CD14-positive monocyte (primary cell): Measurements from ENCODE around the gene CAPN8. TPM values are rescaled to one million over a fixed set of nuclear protein-coding genes. Genes with fewer than 3 reads are reported as not detected.
A peak's percentile ranks its signal among the peaks of the same experiment; 100 is the strongest.

Experiments
- DNase-seq, 3 donors: peaks; one replicate each; pipeline ENCODE4 v3.0.0-alpha.2; 2011 to 2022
- H2AFZ ChIP-seq: 2 replicates; pipeline ENCODE4 v1.6.0; 2012; ENCODE audit warnings: mild to moderate bottlenecking, low read depth, low read length, inconsistent platforms; ENCODE audit not compliant: insufficient read depth, poor library complexity, severe bottlenecking
- H3K27ac ChIP-seq, 2 donors: 1 replicate in 1 of 2; 2 replicates in 1 of 2; pipeline ENCODE4 v1.5.1; 2012 to 2013; ENCODE audit warnings: low read length in 2 of 2, control low read depth in 1 of 2, inconsistent platforms in 1 of 2, low read depth in 1 of 2, mild to moderate bottlenecking in 1 of 2
- H3K27me3 ChIP-seq, 2 donors: one replicate each; pipeline versions ENCODE4 v1.6.0 to v1.6.1; 2011 to 2013; ENCODE audit warnings: low read length in 2 of 2; ENCODE audit not compliant: control insufficient read depth in 2 of 2, insufficient read depth in 2 of 2
- H3K36me3 ChIP-seq, 2 donors: replicated peaks in 1 of 2; 1 replicate in 1 of 2; 2 replicates in 1 of 2; pipeline versions ENCODE4 v1.5.1 to v1.6.1; 2012 to 2013; ENCODE audit warnings: low read length in 2 of 2, control low read depth in 1 of 2, inconsistent platforms in 1 of 2, mild to moderate bottlenecking in 1 of 2; ENCODE audit not compliant: insufficient read depth in 2 of 2, control insufficient read depth in 1 of 2
- H3K4me1 ChIP-seq, 2 donors: 1 replicate in 1 of 2; 2 replicates in 1 of 2; pipeline versions ENCODE4 v1.5.1 to v1.6.1; 2012 to 2013; ENCODE audit warnings: low read length in 2 of 2, control low read depth in 1 of 2, inconsistent platforms in 1 of 2, mild to moderate bottlenecking in 1 of 2, moderate library complexity in 1 of 2; ENCODE audit not compliant: insufficient read depth in 2 of 2, control insufficient read depth in 1 of 2
- H3K4me2 ChIP-seq: replicated peaks from 2 replicates; pipeline ENCODE3; 2012; ENCODE audit warnings: low read length, moderate library complexity, mild to moderate bottlenecking; ENCODE audit not compliant: poor library complexity, severe bottlenecking; ENCODE audit errors: extremely low read depth
- H3K4me3 ChIP-seq, 3 experiments: fragments of 200-600 bp in 1 of 3; sonication (generic) in 1 of 3; replicated peaks in 1 of 3; 1 replicate in 2 of 3; 2 replicates in 1 of 3; pipeline ENCODE4 v1.5.1; 2011 to 2013; ENCODE audit warnings: low read length in 3 of 3, mild to moderate bottlenecking in 3 of 3, control low read depth in 2 of 3, low read depth in 2 of 3, inconsistent platforms in 1 of 3, moderate library complexity in 1 of 3
- H3K79me2 ChIP-seq: 2 replicates; pipeline ENCODE4 v1.6.0; 2012; ENCODE audit warnings: mild to moderate bottlenecking, control low read depth, inconsistent platforms, low read length, moderate library complexity; ENCODE audit not compliant: insufficient read depth
- H3K9ac ChIP-seq: 2 replicates; pipeline ENCODE4 v1.6.0; 2017; ENCODE audit warnings: low read length, mild to moderate bottlenecking; ENCODE audit not compliant: insufficient read depth, poor library complexity, severe bottlenecking
- H3K9me3 ChIP-seq, 2 donors: replicated peaks in 1 of 2; 1 replicate in 1 of 2; 2 replicates in 1 of 2; pipeline versions ENCODE4 v1.5.1 to v1.6.1; 2012 to 2013; ENCODE audit warnings: low read length in 2 of 2, control low read depth in 1 of 2; ENCODE audit not compliant: control insufficient read depth in 1 of 2, insufficient read depth in 1 of 2
- H4K20me1 ChIP-seq: 2 replicates; pipeline ENCODE4 v1.6.0; 2012; ENCODE audit warnings: mild to moderate bottlenecking, low read length, control low read depth, moderate library complexity; ENCODE audit not compliant: insufficient read depth
- H3K27ac Mint-ChIP-seq, 7 donors: one replicate each; pipeline ENCODE4 v1.8.0; 2020; ENCODE audit warnings: mild to moderate bottlenecking in 7 of 7, mixed read lengths in 7 of 7, moderate library complexity in 6 of 7, inconsistent platforms in 2 of 7
- H3K27me3 Mint-ChIP-seq, 3 donors: one replicate each; pipeline ENCODE4 v1.8.0; 2021 to 2022; ENCODE audit warnings: low read depth in 3 of 3, mild to moderate bottlenecking in 3 of 3, mixed read lengths in 3 of 3, moderate library complexity in 3 of 3, inconsistent platforms in 1 of 3
- H3K36me3 Mint-ChIP-seq, 2 donors: one replicate each; pipeline ENCODE4 v1.8.0; 2020; ENCODE audit warnings: mixed read lengths in 2 of 2, inconsistent platforms in 1 of 2, mild to moderate bottlenecking in 1 of 2
- H3K4me1 Mint-ChIP-seq: one replicate; pipeline ENCODE4 v1.8.0; 2020; ENCODE audit warnings: mild to moderate bottlenecking, mixed read lengths
- H3K4me3 Mint-ChIP-seq, 2 donors: one replicate each; pipeline ENCODE4 v1.8.0; 2020; ENCODE audit warnings: mild to moderate bottlenecking in 2 of 2, mixed read lengths in 2 of 2, moderate library complexity in 1 of 2
- H3K9me3 Mint-ChIP-seq, 7 donors: one replicate each; pipeline ENCODE4 v1.8.0; 2020 to 2022; ENCODE audit warnings: mixed read lengths in 7 of 7, mild to moderate bottlenecking in 6 of 7, moderate library complexity in 6 of 7, inconsistent platforms in 2 of 7
- CTCF ChIP-seq: fragments of 200-600 bp; IDR thresholded peaks from one replicate; pipeline ENCODE4 v1.8.0; 2022; ENCODE audit warnings: antibody characterized with exemption, mild to moderate bottlenecking
- WGBS: methylation state at CpG from one replicate; pipeline ENCODE4 v1.1.5; 2013; ENCODE audit warnings: missing lambda C conversion rate; ENCODE audit not compliant: insufficient coverage; 5-methylcytosine and 5-hydroxymethylcytosine counted together
- intact Hi-C, 2 donors: fragments of 100-400 bp; cut with micrococcal nuclease; formaldehyde crosslinking; loops; one replicate each; pipeline versions ENCODE4 v1.15.0 to v1.15.1; 2023
- polyA minus RNA-seq: library from RNA; depleted of rRNA, polyadenylated mRNA; stranded (reverse); fragments of >200 nt; gene quantifications from 2 replicates; pipeline ENCODE4 v1.2.3, GENCODE V29; 2012
- polyA plus RNA-seq, 3 donors: library from polyadenylated mRNA; depleted of rRNA in 1 of 3; unstranded in 2 of 3; stranded (reverse) in 1 of 3; fragments of 300-500 nt in 2 of 3; fragments of >200 nt in 1 of 3; fragmentation: Illumina TruSeq in 2 of 3; gene quantifications; 1 replicate in 2 of 3; 2 replicates in 1 of 3; pipeline ENCODE4 v1.2.3, GENCODE V29; 2012 to 2021
- total RNA-seq, 12 experiments: library from RNA in 1 of 12; stranded (reverse) in 1 of 12; fragments of 120-200 nt in 1 of 12; gene quantifications; one replicate each; pipeline ENCODE4 v1.2.4 and lab custom pipeline; 2013 to 2026; ENCODE audit warnings: mixed read lengths in 6 of 12, inconsistent platforms in 1 of 12

Gene CAPN8
- 0.02 TPM for total RNA-seq (2013)
- under 1 TPM in 1 of 3 donors, not detected in 2; 0.40 TPM for polyA plus RNA-seq
- polyA minus RNA-seq, result not detected in 2 replicates
- total RNA-seq (lab: John Stamatoyannopoulos, UW), result 0 to 1.8 (median 0.06) reads per million in 11 experiments

- Histone ChIP-seq H3K79me2 (no peaks in the 10 kb centered on the region), H3K9me3 (no peaks in the 10 kb centered on the region), H3K4me2 (no peak within 1 kb of the TSS), H2AFZ (no peak within 1 kb of the TSS), H3K27me3 (no peaks in the 10 kb centered on the region), H3K36me3 (no peaks in the 10 kb centered on the region), H3K27ac (no peak within 1 kb of the TSS), H3K9ac (no peak within 1 kb of the TSS), H3K4me1 (no peaks in the 10 kb centered on the region), H4K20me1 (no peaks in the 10 kb centered on the region), H3K4me3 (no peak within 1 kb of the TSS)
- TF ChIP-seq CTCF, result no peak
- WGBS, result 100% methylated on average over 2 of the region's 6 CpGs
- intact Hi-C loops, result no loop called here
- Mint-ChIP-seq H3K27me3 (peaks cover 2 to 16% (median 13%) of the 10 kb centered on the region in 3 donors), H3K4me1 (peaks cover 8% of the 10 kb centered on the region), H3K36me3 (no peaks in the 10 kb centered on the region), H3K9me3 (no peaks in the 10 kb centered on the region), H3K4me3 (no peak within 1 kb of the TSS), H3K27ac (no peak within 1 kb of the TSS)
- no peak for DNase-seq
Measured at GRCh38 chr1:223665592-223666312, at the start of gene CAPN8. TSS of gene CAPN8 (minus strand) at chr1:223665701. CDS start at chr1:223665646, 55 bp downstream.

GRCh38 chr1:223714849-223715603 lies 49.5 kb upstream of the CAPN8 start:
- peak overlapping the region; percentile 58 to 82 for H3K4me3 Mint-ChIP-seq
- no peaks in the 10 kb centered on the region for H3K9me3 ChIP-seq
- peaks cover 63 to 67% of the 10 kb centered on the region in 2 donors for H3K4me1 ChIP-seq
- peaks cover 0 to 2% (median 0%) of the 10 kb centered on the region in 3 donors for H3K27me3 Mint-ChIP-seq
- peaks cover 66% of the 10 kb centered on the region for H3K4me1 Mint-ChIP-seq
- 42% methylated on average over 6 of the region's 9 CpGs for WGBS
- H3K9ac ChIP-seq, result peak overlapping the region; percentile 16
- peak overlapping the region in 2 of 3 experiments; percentile 11 to 86 for H3K4me3 ChIP-seq
- H4K20me1 ChIP-seq, result peaks cover 3% of the 10 kb centered on the region
- peak overlapping the region; percentile 63 to 96 for H3K27ac ChIP-seq
- H3K9me3 Mint-ChIP-seq, result no peaks in the 10 kb centered on the region
- H3K36me3 Mint-ChIP-seq, result peaks cover 31 to 33% of the 10 kb centered on the region in 2 donors
- TF ChIP-seq CTCF, result no peak
- peaks cover 15 to 17% of the 10 kb centered on the region in 2 donors for H3K36me3 ChIP-seq
- peak overlapping the region; percentile 86 to 98 (median 95) for H3K27ac Mint-ChIP-seq
- H3K4me2 ChIP-seq, result peak overlapping the region; percentile 98
- peaks cover 70% of the 10 kb centered on the region for H3K79me2 ChIP-seq
- no peaks in the 10 kb centered on the region for H3K27me3 ChIP-seq
- H2AFZ ChIP-seq, result no peak overlapping the region
- DNase-seq, result peak; percentile 58 to 87 (median 82)
- intact Hi-C loops, result loop anchor here (1.0 to 10.0 kb wide), 4 partner anchors 9 to 110 kb away; no protein-coding TSS in a partner anchor
